ENCODE data around the gene PELI1. TPM values are rescaled to one million over a fixed set of nuclear protein-coding genes. Genes with fewer than 3 reads are reported as not detected.

PELI1 gene
- polyA plus RNA-seq, 1 experiment = 2.0 TPM

Other genes with a start within 250 kb of the PELI1 start
- 5.6 and 11.8 TPM in 2 replicates for gene VPS54, start 125.0 kb downstream of the PELI1 start, polyA plus RNA-seq (2011; rRNA removed)